Peyer's patch (tissue), 4 donors: ENCODE data around the gene RGS19.

Source experiments
- POLR2A ChIP-seq, 2 donors: fragments of 450-650 bp; IDR thresholded peaks; one replicate each; pipeline ENCODE4 v1.5.1; 2017; ENCODE audit warnings: antibody characterized with exemption in 2 of 2, mild to moderate bottlenecking in 2 of 2, moderate library complexity in 2 of 2
- TF ChIP-seq, protein P1 (sequence below), 6 experiments: fragments of 450-650 bp in 4 of 6; fragments of 200-600 bp in 2 of 6; sonication (generic) in 1 of 6; IDR thresholded peaks; one replicate each; pipeline ENCODE4 v1.5.1; 2017 to 2019; ENCODE audit warnings: antibody characterized with exemption in 6 of 6, mild to moderate bottlenecking in 3 of 6, moderate library complexity in 1 of 6

DNA sequence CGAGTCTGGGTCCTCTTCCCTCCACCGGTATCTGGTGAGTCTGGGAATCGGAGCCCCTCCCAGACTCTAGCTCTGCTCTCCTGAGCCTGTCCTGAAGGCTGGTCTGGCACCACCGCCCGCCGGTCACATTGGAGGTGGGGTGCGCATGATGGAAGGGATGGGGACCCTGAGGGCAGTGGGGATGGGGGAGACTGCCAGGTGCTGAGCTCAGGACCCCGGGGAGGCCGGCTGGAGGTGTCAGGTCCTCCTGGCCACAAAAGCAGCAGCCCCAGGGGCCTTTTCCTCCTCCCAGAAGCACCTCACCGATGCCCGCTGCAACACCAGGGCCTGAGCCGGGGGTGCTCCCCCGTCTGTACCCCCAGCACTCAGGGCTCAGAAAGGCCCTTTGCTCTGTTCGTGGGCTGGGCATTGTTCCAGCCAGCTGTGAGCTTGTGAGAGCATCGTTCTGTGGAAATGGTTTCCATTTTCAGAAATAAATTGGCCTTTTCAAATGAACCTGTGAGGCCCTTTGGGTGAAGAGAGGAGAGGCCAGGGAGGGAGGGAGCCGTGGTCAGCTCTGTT lies 30.6 kb upstream of the RGS19 start:
- TF ChIP-seq, protein P1, sequence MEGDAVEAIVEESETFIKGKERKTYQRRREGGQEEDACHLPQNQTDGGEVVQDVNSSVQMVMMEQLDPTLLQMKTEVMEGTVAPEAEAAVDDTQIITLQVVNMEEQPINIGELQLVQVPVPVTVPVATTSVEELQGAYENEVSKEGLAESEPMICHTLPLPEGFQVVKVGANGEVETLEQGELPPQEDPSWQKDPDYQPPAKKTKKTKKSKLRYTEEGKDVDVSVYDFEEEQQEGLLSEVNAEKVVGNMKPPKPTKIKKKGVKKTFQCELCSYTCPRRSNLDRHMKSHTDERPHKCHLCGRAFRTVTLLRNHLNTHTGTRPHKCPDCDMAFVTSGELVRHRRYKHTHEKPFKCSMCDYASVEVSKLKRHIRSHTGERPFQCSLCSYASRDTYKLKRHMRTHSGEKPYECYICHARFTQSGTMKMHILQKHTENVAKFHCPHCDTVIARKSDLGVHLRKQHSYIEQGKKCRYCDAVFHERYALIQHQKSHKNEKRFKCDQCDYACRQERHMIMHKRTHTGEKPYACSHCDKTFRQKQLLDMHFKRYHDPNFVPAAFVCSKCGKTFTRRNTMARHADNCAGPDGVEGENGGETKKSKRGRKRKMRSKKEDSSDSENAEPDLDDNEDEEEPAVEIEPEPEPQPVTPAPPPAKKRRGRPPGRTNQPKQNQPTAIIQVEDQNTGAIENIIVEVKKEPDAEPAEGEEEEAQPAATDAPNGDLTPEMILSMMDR (IDR thresholded peaks at IDR 0.05), result no peak
- TF ChIP-seq POLR2A (IDR thresholded peaks at IDR 0.05), result no peak
